Kidney glomerular epithelial cell (primary cell): Measurements from ENCODE around the gene TMEM220.

Experiments used
- DNase-seq: peaks from one replicate; lab custom pipeline; 2025; lab: John Stamatoyannopoulos, UW

The TMEM220 gene

DNA sequence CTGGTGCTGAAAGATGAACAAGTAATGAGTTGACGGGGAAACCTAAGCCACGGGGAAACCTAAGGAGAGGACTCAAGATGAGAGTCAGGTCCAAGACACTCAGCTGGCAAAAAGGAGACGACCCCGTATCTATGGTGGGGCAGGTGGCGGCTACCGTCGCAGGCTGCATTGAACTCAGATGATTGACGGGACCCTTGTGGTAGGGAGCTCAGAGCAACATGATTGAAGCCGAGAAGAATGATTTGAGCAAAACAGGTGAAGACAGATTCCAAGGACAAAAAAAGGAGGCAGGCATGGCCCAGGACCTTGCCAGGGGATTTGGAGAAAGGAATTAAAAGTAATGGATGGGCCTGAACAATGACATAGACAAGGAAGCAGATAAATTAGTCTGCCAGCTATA, 65.3 kb downstream of the TMEM220 start:
- DNase-seq, result no peak
